ENCODE results near the gene ADCK1. TPM values are rescaled to one million over a fixed set of nuclear protein-coding genes. Genes with fewer than 3 reads are reported as not detected.
"Not testable (repeated sequence)": the region's sequence is repeated elsewhere in the genome, so short reads cannot be mapped to it uniquely, and the experiment has no call there.

Gene ADCK1, protein sequence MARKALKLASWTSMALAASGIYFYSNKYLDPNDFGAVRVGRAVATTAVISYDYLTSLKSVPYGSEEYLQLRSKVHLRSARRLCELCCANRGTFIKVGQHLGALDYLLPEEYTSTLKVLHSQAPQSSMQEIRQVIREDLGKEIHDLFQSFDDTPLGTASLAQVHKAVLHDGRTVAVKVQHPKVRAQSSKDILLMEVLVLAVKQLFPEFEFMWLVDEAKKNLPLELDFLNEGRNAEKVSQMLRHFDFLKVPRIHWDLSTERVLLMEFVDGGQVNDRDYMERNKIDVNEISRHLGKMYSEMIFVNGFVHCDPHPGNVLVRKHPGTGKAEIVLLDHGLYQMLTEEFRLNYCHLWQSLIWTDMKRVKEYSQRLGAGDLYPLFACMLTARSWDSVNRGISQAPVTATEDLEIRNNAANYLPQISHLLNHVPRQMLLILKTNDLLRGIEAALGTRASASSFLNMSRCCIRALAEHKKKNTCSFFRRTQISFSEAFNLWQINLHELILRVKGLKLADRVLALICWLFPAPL
- 14.6 TPM for total RNA-seq

DNA sequence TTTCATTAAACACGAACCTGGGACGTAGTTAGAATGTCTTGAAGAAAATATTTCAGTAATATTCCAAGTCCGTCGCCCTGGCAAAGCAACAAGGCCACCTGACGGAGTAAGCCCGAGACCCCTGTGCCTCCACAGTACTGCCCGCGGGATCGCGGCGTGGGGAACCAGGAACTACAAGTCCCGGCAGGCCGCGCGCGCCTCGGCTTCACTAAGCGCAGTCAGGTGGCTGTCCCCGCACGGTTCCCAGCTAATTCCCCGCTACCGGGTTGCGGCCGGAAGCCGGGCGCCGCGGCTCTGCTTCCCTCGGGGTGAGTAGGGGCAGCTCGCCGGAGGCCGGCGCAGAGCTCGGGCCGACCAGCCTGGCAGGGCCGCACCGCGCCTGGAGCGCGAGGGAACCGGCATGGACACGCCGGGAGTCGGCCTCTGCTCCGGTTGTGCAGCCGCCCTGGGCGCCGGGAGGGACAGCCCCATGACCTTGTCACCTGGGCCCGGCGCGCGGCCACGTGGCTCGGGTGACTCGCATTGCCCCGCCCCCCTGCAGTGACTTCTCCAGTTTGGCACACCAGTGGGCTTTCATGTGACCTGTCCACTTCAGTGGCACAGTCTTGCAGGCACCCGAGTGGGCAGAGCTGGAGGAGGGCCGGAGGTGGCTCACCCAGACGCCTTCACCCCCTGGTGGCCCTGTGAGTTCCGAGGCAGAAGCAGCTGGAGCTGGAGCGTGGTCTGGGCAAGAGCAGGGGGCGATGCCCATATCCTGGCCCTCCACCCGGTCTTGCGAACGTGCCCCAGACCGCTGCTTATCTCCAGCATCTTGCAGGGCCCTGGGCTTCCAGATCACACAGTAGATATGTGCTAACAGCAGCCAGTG lies at the start of gene ADCK1:
Gene ADCK1 (plus strand): TSS at position 247 of the 868 bp plus-strand sequence. CDS start 18,870 bp downstream, outside the sequence.
- DNase-seq (ENCODE audit: low spot score), result peak; percentile 88

GRCh38 chr14:77752266-77752665 lies 47.6 kb upstream of the ADCK1 start:
- no peak for DNase-seq (ENCODE audit: low spot score)

- DNase-seq (ENCODE audit: low spot score), result no peak
Measured at GRCh38 chr14:77752799-77753516, 47.0 kb upstream of the ADCK1 start.

GRCh38 chr14:77760381-77761204 lies 39.3 kb upstream of the ADCK1 start, which contains the start of gene SNW1:
TSS of gene SNW1 (minus strand) at chr14:77761156. CDS start at chr14:77761127, 29 bp downstream.
- DNase-seq (ENCODE audit: low spot score), result peak; percentile 93

DNA sequence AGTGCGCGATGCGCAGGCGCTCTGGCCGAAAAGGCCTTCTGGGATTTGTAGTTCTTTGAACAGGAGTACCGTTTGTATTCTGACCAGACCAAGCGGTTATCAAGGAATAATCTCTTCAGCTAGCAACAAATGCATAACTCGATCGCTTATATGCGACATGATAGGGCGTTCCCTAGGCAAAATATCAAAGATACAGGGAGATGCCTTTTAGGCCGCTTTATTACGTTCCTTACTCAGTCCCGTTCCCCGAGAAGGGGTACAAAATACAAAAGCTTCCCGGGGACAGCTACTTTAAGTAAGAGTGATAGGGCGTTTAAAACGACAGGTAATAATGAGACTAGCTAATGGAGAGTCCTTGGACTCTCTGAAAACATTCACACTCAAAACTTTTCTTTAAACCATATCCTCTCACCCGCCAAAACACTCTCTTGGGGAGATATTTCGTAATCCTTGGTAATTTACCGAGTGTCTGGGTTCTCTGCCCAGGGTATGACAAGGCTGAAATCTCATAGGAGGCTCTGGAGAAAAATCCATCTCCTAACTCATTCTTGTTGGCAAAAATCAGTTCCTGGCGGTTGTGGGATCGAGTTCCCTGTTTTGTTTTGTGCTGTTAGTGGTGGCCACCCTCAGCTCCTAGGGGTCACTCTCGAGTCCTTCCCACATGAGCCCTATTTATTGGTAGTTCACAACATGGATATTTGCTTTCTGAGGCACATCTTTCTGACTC lies 38.5 kb upstream of the ADCK1 start:
- peak; percentile 48 for DNase-seq (ENCODE audit: low spot score)

- no peak for DNase-seq (ENCODE audit: low spot score)
Measured at GRCh38 chr14:77763316-77763715, 36.6 kb upstream of the ADCK1 start.

GRCh38 chr14:77763978-77764377 lies 35.9 kb upstream of the ADCK1 start:
- no peak for DNase-seq (ENCODE audit: low spot score)

- not testable (repeated sequence) for DNase-seq (ENCODE audit: low spot score)
Measured at GRCh38 chr14:77768442-77769069, 31.4 kb upstream of the ADCK1 start.

- DNase-seq (ENCODE audit: low spot score), result not testable (repeated sequence)
Measured at GRCh38 chr14:77773966-77774365, 25.9 kb upstream of the ADCK1 start.

GRCh38 chr14:77782202-77782601 lies 17.7 kb upstream of the ADCK1 start:
- DNase-seq (ENCODE audit: low spot score), result no peak

DNA sequence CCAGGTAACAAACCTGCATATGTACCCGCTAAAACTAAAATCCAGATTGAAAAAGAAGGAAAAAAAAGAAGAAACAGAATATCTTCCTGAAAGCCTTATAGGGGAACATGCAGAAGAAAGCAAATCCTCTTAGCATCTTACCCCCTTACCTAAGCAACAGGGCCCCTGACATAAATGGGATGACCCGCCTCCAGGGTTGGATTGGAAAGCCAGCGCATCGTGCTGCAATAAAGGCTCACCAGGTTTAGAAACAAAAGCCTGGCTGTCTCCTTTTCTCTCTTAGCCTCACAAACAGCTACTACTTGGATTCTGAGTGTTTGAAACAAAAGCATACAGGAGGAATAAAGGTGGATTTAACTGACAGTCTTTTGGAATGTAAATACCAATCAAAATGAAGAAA lies 13.8 kb upstream of the ADCK1 start:
- DNase-seq (ENCODE audit: low spot score), result no peak

- no peak for DNase-seq (ENCODE audit: low spot score)
Measured at GRCh38 chr14:77790566-77791224, 9.2 kb upstream of the ADCK1 start.

DNA sequence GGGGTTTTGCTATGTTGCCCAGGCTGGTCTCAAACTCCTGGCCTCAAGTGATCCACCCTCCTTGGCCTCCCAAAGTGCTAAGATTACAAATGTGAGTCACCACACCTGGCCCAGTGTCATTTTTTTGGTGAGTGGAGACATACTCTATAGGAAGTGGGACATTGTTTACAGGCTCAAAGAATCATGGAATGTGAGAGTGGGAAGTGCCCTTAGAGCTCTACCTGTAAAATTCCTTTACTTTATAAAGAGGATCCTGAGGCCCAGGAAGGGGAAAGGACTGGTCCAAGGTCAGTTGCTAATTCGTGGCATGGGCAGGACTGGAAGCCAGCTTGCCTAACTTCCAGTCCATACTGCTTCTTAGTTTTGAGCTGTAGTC lies 8.7 kb upstream of the ADCK1 start:
- no peak for DNase-seq (ENCODE audit: low spot score)

DNA sequence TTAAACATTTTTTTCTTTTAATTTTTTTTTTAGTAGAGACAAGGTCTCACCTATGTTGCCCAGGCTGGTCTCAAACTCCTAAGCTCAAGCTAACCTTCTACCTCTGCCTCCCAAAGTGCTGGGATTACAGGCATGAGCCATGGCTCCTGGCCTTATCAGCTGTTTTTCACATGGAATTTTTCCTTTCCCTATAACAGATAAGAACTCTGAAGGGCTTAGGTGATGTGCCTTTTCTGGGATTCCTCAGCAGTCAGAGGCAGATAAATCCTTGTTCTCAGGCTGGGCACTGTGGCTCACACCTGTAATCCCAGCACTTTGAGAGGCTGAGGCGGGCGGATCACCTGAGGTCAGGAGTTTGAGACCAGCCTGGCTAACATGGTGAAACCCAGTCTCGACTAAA lies 6.7 kb upstream of the ADCK1 start:
- DNase-seq (ENCODE audit: low spot score), result not testable (repeated sequence)

GRCh38 chr14:77794357-77794756 lies 5.6 kb upstream of the ADCK1 start:
- no peak for DNase-seq (ENCODE audit: low spot score)

DNA sequence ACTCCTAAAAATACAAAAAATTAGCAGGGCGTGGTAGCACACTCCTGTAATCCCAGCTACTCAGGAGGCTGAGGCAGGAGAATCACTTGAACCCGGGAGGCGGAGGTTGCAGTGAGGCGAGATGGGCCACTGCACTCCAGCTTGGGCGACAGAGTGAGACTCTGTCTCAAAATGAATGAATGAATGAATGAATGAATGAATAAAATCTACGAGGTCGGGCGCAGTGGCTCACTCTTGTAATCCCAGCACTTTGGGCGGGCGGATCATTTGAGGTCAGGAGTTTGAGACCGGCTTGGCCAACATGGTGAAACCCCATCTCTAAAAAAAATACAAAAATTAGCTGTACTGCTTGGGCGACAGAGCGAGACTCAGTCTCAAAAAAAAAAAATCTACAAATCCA lies 453 bp upstream of the ADCK1 start:
- DNase-seq (ENCODE audit: low spot score), result not testable (repeated sequence)

- no peak for DNase-seq (ENCODE audit: low spot score)
Measured at GRCh38 chr14:77800814-77801213, 905 bp downstream of the ADCK1 start.

GRCh38 chr14:77804592-77804991 lies 4.7 kb downstream of the ADCK1 start:
- DNase-seq (ENCODE audit: low spot score), result no peak

DNA sequence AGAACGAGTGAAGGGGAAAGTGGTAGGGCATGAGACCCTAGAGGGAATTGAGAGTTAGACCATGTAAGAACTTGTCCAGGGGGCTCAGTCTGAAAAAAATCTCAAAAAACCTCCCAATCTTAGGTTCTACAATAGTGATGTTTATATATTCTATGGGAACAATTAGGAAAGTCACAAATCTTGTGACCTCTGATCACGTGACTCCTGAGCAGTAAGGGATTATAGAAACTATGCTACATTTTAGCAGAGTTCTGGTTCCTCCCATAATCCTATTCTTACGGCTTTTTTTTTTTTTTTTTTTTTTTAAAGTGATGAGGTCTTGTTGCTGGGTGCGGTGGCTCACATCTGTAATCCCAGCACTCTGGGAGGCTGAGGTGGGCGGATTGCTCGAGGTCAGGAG lies 5.8 kb downstream of the ADCK1 start:
- DNase-seq (ENCODE audit: low spot score), result no peak
